GM21528 (cell line): ENCODE results near the gene TMEM147.
"Not testable (repeated sequence)": the region's sequence is repeated elsewhere in the genome, so short reads cannot be mapped to it uniquely, and the experiment has no call there.

ENCODE experiments used
- ATAC-seq: cut with Tn5 transposase; IDR thresholded peaks from one replicate; pipeline ENCODE4 v1.9.1; 2021; ENCODE audit warnings: mild to moderate bottlenecking, moderate library complexity; ENCODE audit not compliant: unreplicated experiment, low FRiP score

The TMEM147 gene

DNA sequence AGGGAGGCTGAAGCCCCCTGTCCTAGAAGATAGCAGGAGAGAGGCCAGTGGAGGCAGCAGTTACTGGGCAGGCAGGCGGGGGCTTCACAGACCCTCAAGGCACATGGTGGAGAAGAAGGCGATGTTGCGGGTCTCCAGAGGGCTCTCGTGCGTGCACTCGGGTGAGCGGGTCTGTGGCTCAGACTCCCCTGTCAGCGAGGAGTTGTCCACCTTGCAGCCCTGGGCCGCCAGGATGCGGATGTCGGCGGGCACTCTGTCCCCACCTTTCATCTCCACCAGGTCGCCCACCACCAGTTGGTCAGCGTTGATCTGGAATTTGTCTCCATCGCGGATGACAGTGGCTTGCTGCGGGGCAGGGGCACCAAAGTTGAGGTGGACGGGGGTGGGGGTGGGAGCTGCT is 14.8 kb downstream of the TMEM147 start:
- ATAC-seq = no peak

DNA sequence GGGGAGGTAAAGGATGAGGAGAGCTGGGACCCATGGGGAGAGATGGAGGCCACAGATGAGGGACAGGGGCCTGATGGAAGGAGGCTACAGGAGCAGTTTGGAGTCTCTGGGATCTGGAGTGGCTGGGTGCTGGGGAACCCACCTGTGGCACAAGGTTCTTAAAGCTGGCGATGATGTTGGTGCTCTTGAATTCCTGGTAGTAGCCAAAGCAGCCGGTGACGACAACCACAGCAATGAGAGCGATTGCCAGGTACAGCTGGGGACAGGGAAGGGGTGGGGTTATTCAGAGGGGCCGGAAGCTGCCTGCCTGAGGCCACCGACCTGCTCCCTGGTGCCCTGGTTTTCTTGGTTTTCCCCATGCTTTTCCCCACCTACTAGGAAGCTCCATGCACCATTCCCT is 15.3 kb downstream of the TMEM147 start:
- ATAC-seq = no peak

- ATAC-seq = no peak
Observed at GRCh38 chr19:35561436-35561835, 16.0 kb downstream of the TMEM147 start.

- no peak for ATAC-seq
Observed at GRCh38 chr19:35562336-35562735, 16.9 kb downstream of the TMEM147 start.

DNA sequence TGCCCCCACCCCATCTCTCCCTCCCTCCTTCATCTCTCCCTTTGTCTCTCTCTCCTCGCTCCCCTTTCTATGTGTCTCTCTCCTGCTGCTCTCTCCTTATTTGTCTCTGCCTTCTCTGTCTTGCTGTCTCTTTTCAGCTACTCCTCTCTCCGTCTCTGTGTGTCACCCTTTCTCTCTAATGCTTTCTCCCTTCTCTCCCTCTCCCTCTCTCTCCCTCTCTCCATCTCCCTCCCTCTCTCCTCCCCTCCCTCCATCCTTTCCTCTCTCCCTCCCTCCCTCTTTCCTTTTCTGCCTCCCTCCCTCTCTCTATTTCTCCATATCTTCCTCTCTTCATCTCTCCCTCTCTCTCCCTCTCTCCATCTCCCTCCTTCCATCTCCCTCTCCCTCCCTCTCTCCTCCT is 17.4 kb downstream of the TMEM147 start:
- no peak for ATAC-seq

DNA sequence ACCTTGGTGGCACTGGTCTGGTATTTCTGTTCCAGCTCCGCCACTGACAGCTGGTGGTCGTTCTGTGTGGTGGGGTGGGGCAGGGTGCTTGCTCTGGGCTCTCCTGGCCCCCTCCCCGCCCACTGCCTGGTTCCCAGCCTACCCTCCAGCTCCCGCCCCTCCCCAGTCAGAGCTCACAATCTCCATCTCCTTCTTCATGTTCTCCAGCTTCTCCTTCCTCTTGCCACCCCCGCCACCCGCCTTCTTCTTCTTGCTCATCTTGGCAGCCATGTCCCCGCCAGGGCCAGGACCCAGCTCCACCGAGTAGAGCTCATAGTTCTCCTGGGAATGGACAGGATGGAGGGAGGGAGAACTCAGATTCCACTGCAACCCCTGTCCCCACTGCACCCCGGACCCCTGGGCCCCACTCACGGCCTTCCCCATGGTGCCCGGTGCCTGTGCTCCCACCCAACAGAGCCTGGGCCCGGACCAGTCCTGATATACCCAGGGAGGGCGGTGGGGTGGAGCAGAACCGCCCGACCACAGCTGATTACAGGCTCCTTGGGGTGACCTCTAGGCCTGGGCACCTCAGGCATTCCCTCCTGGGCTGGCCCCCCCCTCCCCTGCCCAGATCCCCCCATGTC is 17.9 kb downstream of the TMEM147 start, which contains the start of gene ATP4A:
Gene ATP4A (minus strand): TSS at position 452 of the 623 bp plus-strand sequence. CDS start 29 bp downstream, at position 423.
- ATAC-seq = no peak

DNA sequence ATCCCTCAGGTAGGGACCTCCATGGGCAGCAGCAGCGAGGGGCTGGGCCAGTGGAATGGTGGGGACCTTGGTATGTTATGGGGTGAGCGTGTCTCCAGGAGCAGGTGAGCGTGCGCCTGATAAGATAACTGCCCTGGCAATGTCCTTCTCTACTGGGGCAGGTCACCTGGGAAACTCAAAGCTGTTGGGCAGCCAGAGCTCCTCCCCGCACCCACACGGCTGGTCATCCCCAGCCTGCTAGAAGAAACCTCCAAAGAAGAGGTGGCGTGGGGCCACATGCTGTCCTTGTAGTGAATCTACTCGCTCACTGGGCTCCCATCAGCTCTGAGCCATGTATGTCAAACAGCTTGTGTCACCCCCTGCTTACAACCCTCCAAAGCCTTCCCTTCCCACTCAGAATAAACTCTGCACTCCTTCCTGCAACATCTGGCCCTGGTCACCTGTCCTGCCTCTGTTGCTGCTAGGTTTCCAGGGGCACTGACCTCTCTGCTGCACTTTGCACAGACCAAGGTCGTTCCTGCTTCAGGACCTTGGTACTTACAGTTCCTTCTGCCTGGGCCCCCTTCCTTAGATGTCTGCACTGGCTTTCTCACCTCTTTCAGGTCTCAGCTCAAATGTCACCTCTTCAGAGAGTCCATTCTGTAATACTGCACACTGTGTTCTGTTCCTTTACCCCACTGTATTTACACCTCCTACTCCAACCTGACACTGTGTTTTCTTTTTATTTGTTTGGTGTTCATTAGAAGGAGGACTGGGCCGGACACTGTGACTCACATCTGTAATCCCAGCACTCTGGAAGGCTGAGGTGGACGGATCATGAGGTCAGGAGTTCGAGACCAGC is 19.8 kb downstream of the TMEM147 start:
- ATAC-seq = no peak

DNA sequence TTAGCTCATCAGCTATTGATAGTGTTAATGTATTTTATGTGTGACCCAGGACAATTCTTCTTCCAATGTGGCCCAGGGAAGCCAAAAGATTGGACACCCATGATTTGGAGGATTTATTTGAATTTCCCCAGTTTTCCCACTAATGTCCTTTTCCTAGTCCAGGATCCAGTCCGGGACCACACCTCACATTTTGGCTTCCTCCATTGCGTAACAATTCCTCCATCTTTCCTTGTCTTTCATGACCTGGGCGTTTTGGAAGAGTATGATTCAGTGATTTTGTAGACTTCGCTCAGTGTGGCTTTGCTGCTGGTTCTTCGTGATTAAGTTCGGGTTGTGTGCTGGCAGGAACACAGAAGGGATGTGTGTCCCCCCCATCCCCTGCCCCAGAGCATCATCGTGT is 21.3 kb downstream of the TMEM147 start:
- no peak for ATAC-seq

- no peak for ATAC-seq
Observed at GRCh38 chr19:35569281-35569781, 23.9 kb downstream of the TMEM147 start.

DNA sequence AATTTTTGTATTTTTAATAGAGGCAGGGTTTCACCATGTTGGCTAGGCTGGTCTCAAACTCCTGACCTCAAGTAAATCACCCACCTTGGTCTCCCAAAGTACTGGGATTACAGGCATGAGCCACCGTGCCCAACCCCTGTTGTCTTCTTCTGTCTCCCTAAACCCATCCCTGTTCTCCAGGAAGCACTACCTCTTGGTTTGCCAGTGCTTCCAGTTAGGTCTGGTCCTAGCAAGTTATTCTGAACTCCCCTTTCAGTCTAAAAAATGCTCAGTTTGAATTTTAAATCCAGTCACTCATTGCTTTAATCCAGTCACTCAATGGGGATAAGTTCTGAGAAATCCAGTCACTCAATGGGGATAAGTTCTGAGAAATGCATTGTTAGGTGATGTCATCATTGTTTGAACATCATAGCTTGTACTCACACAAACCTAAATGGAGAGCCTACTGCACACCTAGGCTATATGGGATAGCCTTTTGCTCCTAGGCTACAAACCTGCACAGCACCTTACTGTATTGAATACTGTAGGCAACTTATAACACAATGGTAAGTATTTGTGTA is 26.1 kb downstream of the TMEM147 start:
- no peak for ATAC-seq

GRCh38 chr19:35577918-35578317 is 32.5 kb downstream of the TMEM147 start:
- ATAC-seq = no peak

DNA sequence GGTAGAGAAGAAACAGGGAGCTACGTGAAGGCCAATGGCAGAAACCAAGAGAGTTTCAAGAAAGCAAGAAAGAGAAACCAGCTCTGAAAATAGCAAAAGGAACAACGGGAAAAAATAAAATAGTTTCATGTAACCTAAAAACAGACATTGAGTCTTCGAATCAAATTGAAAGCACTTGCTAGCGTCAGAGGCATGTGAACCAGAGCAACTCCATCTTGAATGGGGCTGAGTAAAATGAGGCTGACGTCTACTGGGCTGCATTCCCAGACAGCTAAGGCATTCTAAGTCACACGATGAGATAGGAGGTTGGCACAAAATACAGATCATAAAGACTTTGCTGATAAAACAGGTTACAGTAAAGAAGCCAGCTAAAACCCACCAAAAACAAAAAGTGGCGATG is 33.3 kb downstream of the TMEM147 start:
- no peak for ATAC-seq

DNA sequence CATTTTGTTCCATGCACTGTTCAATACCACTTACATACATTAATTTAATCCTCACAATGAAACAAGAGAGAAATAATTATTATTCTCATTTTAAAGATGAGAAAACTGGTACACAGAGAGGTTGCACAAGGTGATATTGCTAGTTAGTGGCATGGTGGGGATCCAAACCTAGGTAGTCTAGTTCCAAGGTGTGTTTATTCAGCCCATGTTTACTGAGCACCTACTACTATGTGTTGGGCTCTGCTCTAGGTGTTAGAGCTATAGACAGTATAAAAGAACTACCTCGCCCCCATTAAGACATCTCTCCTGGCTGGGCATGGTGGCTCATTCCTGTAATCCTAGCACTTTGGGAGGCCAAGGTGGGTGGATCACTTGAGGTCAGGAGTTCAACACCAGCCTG is 37.3 kb downstream of the TMEM147 start:
- ATAC-seq = no peak

- ATAC-seq = no peak
Observed at GRCh38 chr19:35585848-35586247, 40.4 kb downstream of the TMEM147 start, which contains the start of gene PMIS2. Gene PMIS2 (plus strand): TSS chr19:35586173. CDS start chr19:35586260, 87 bp downstream.

- ATAC-seq = no peak
Observed at GRCh38 chr19:35587321-35587720, 41.9 kb downstream of the TMEM147 start.

DNA sequence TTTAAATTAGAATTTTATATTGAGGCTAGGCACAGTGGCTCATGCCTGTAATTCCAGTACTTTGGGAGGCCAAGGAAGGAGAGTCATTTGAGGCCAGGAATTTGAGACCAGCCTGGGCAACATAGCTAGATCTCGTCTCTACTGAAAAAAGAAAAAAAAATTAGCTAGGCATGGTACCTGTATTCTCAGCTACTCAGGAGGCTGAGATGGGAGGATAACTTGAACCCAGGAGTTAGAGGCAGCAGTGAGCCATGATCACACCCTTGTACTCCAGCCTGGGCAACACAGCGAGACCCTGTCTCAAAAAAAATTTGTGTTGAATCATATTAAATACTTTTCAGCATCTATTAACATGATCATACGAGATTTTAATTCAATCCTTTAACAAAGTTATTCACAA is 45.4 kb downstream of the TMEM147 start:
- ATAC-seq = no peak

- no peak for ATAC-seq
Observed at GRCh38 chr19:35592226-35592625, 46.8 kb downstream of the TMEM147 start.

DNA sequence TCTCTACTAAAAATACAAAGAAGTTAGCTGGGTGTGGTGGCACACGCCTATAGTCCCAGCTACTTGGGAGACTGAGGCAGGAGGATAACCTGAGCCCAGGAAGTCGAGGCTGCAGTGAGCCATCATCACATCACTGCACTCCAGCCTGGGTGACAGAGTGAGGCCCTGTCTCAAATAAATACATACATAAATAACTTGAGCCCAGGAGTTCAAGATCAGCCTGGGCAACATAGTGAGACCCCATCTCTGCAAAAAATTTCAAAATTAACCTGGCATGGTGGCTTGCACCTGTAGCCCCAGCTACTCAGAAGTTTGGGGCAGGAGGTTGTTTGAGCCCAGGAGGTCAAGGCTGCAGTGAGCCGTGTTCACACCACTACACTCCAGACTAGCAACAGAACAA is 49.6 kb downstream of the TMEM147 start:
- not testable (repeated sequence) for ATAC-seq

DNA sequence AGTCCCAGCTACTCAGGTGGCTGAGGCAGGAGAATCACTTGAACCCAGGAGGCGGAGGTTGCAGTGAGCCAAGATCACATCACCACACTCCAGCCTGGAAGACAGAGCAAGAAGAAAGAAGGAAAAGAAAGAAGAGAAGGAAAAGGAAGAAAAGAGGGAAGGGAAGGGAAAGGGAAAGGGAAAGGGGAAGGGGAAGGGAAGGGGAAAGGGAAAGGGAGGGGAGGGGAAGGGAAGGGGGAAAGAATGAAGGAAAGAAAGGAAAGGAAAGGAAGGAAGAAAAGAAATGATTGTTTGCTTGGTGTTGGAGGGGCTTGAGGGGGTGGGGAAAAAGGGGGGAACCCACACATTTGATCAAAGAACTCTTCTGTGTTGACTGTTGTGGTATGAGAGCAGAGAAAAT is 50.5 kb downstream of the TMEM147 start:
- no peak for ATAC-seq

DNA sequence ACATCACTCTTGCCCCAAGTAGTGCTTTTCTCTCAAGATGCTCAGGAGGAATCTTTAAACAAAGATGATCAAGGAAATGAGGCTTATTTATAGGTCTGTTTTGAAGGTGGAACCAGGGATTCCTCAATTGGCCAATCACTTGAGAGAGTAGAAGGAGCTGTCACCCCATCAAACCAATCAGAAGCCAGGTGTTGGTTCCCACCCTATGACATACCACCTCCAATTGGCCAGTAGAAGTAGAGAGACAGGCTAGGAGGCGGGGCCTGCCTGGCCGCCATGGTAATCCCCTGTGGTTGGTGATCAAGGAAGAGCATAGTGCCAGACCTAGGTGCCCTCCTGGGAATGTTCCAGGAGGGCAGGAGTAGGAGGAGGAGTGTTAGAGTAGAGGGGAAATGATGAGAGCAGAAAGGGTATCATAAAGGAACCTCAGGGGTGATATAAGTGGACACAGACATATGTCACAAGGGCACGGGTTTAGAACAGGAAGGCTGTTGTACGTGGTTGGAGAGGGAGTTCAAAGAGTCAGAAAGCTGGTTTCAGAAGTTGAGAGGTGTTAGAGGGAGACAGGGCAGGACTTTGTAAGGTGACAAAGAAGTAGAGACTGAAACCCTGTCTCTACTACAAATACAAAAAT is 51.1 kb downstream of the TMEM147 start:
- no peak for ATAC-seq
